Left ventricle myocardium inferior (tissue), 1 donor: ENCODE results near the gene HOXA6. TPM values are rescaled to one million over a fixed set of nuclear protein-coding genes. Genes with fewer than 3 reads are reported as not detected.

Experiments used
- DNase-seq: peaks from one replicate; pipeline ENCODE4 v3.0.0-alpha.2; 2020
- H3K27ac ChIP-seq: fragments of 200-600 bp; replicated peaks from 2 replicates; pipeline ENCODE4 v1.8.0; 2021
- H3K27me3 ChIP-seq: fragments of 200-600 bp; 2 replicates; pipeline ENCODE4 v1.8.0; 2021; ENCODE audit warnings: low read depth
- H3K36me3 ChIP-seq: fragments of 200-600 bp; 2 replicates; pipeline ENCODE4 v1.8.0; 2021
- H3K4me1 ChIP-seq: fragments of 200-600 bp; 2 replicates; pipeline ENCODE4 v1.8.0; 2021
- H3K4me3 ChIP-seq: fragments of 200-600 bp; 2 replicates; pipeline ENCODE4 v1.8.0; 2021; ENCODE audit warnings: mild to moderate bottlenecking, moderate library complexity
- H3K9me3 ChIP-seq: fragments of 200-600 bp; replicated peaks from 2 replicates; pipeline ENCODE4 v1.8.0; 2021
- intact Hi-C: fragments of 100-400 bp; cut with micrococcal nuclease; formaldehyde crosslinking; loops from one replicate; pipeline ENCODE4 v1.11.0; 2022
- total RNA-seq: library from RNA; stranded (reverse); fragmentation: NEBNext Ultra II Directional; extraction: Animal tissue kit (Norgen Biotek cat#: 25700); gene quantifications from one replicate; pipeline ENCODE4 v1.2.1, GENCODE V29; 2021
- TF ChIP-seq, protein P1 (sequence below): fragments of 200-600 bp; IDR thresholded peaks from 2 replicates; pipeline ENCODE4 v1.8.0; 2021; ENCODE audit warnings: antibody characterized with exemption, mild to moderate bottlenecking, borderline replicate concordance
- donor health status: DM: no; HTN: yes; CAD: no; lungs with severe emphysema.

The HOXA6 gene
- total RNA-seq, 1 donor from 2014 or later: not detected

DNA sequence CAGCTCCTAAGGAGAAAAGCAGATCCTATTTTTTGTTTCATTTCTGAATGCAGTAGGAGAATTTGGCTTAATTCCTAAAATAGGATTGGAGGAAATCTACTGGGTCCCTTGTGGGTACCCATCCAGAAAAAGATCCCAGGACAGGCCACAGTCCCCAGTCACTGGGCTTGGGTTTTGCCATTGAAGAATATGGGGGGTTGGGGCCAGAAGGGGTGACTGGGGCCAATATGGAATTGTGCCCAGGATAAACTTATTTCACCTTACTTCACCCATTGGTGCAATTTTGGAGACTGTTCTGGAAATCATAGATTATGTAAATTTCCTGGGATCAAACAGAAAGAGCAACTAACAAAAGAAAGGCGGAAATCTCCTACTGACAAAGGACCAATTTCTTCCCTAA, 9.1 kb downstream of the HOXA6 start:
- Histone ChIP-seq H3K4me1 (peaks cover 23% of the 10 kb centered on the region), H3K27me3 (peaks cover 100% of the 10 kb centered on the region), H3K36me3 (no peaks in the 10 kb centered on the region), H3K4me3 (no peak overlapping the region), H3K9me3 (no peaks in the 10 kb centered on the region), H3K27ac (no peak overlapping the region)
- intact Hi-C loops: no loop called here
- TF ChIP-seq, protein P1, sequence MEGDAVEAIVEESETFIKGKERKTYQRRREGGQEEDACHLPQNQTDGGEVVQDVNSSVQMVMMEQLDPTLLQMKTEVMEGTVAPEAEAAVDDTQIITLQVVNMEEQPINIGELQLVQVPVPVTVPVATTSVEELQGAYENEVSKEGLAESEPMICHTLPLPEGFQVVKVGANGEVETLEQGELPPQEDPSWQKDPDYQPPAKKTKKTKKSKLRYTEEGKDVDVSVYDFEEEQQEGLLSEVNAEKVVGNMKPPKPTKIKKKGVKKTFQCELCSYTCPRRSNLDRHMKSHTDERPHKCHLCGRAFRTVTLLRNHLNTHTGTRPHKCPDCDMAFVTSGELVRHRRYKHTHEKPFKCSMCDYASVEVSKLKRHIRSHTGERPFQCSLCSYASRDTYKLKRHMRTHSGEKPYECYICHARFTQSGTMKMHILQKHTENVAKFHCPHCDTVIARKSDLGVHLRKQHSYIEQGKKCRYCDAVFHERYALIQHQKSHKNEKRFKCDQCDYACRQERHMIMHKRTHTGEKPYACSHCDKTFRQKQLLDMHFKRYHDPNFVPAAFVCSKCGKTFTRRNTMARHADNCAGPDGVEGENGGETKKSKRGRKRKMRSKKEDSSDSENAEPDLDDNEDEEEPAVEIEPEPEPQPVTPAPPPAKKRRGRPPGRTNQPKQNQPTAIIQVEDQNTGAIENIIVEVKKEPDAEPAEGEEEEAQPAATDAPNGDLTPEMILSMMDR: no peak
- DNase-seq: no peak

DNA sequence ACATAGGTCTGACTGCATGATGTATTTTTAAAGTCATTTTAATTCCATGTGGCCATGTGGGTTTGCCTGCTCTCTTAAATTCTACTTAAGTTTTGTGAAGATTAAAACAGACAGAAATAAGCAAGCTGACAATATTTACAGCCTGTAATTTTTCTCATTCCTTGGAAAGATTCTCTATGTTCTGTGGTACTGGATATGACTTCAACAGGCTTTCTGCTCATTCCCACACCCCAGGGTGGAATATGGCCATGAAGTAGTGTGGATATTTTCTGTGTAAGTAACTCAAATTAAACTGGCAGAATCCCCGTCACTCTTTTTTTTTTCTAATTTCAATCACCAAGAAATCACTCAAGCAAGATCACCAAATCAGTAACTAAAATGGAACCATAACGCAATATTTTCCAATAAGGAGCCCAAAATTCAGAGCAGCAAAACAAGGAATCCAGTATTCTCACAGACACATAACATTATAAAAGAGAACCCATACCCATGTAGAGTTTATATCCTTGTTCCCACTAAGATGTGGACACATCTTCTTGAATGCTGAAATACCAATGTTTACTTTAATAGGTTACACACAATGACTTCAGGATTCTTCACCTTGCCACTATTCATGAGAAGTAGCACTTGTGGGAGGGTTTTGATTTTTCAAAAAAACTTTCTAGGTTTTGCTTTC, 9.8 kb downstream of the HOXA6 start:
- no peak for DNase-seq
- Histone ChIP-seq H3K27ac (no peak overlapping the region), H3K4me1 (peaks cover 16% of the 10 kb centered on the region), H3K9me3 (no peaks in the 10 kb centered on the region), H3K4me3 (no peak overlapping the region), H3K27me3 (peaks cover 100% of the 10 kb centered on the region), H3K36me3 (no peaks in the 10 kb centered on the region)
- TF ChIP-seq, protein P1: no peak
- intact Hi-C loops: no loop called here

DNA sequence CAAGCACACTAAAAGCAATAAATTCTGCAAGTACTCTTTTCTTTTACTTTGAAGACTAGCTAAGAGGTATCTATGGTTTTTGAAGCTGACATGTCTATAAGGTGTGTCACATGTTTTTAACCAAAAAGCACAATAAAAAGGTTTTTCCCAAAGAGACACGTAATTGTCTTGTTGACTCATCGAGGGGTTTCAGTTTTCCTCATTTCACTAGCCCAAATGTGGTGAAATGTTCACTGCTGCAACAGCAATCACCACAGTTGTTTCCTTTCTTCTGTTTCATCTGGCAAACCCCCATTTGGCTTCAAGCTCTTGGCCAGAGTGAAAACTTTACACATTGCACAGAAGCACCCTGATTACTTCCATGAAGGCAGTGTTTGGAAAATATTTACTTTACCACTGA, 13.2 kb downstream of the HOXA6 start:
- intact Hi-C loops: no loop called here
- DNase-seq: no peak
- peaks cover 12% of the 10 kb centered on the region for H3K4me1 ChIP-seq

DNA sequence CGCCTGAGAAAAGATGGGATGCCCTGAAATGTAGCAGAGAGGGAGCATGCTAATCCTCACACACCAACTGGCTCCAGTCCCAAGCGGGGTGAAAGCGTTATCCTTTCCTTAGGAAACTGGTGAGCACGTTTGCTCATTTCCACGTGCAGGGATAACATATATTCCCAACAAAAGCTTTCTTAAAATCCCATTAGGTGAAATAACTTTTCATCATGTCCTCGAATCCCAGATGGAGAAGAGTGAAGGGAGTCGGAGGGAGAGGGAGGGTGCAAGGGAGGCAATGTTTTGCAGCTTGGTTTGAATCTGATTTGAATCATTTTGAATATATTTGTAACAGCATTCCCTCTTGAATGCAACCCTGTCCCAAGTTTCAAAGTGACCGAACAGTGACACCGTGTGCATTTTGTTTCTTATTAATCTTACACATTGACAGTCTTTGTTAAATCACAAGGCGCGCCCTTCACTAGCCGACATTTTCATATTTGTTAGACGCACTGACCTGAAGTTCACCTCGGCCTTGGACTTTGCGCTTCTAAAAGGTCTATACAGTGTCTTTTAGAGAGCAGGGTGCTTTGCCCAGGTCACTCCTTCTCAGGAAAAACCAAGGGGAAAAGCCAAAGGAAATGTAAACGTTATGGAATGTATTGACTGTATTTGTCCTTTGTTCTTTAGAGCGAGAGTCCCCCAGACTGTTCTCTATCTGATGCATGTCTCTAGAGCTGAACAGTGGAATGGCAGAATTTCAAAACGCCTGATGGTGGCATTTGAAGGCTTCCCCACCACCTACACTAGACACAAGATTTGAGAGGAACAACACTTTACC, 14.0 kb downstream of the HOXA6 start:
- intact Hi-C loops: no loop called here
- Histone ChIP-seq H3K4me3 (no peak overlapping the region), H3K36me3 (no peaks in the 10 kb centered on the region), H3K27me3 (peaks cover 100% of the 10 kb centered on the region), H3K27ac (no peak overlapping the region), H3K9me3 (no peaks in the 10 kb centered on the region), H3K4me1 (peaks cover 10% of the 10 kb centered on the region)
- TF ChIP-seq, protein P1: no peak
- DNase-seq: no peak

More for the DNA sequence above, 13.2 kb downstream of the HOXA6 start:
- Histone ChIP-seq H3K4me3 (no peak overlapping the region), H3K36me3 (no peaks in the 10 kb centered on the region), H3K27ac (no peak overlapping the region), H3K27me3 (peaks cover 100% of the 10 kb centered on the region), H3K9me3 (no peaks in the 10 kb centered on the region)
- TF ChIP-seq, protein P1: no peak

DNA sequence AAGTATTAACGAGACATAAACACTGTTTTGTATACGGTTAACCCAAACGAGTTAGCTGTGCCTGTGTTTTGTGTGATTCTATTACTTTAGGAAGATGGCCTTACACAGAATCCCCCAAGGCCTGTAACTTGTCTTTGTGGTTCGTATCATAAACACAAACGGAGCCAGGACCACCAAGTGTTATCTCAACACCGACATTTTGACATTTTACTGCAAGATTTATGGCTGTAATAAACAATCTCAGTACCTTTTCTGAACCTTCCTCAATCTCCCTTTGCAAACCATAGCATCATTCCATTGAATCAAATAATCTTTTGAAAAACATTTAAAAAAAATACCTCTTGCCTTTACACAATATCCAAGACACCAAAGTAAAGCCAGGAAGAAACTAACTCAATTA, 14.6 kb downstream of the HOXA6 start:
- DNase-seq: no peak
- Histone ChIP-seq H3K9me3 (no peaks in the 10 kb centered on the region), H3K27me3 (peaks cover 100% of the 10 kb centered on the region), H3K36me3 (no peaks in the 10 kb centered on the region), H3K4me3 (no peak overlapping the region), H3K27ac (no peak overlapping the region), H3K4me1 (peaks cover 10% of the 10 kb centered on the region)
- intact Hi-C loops: no loop called here
- TF ChIP-seq, protein P1: no peak
